IMR-90 (cell line): Measurements from ENCODE around the gene CAPN2. TPM values are rescaled to one million over a fixed set of nuclear protein-coding genes. Genes with fewer than 3 reads are reported as not detected.

ENCODE experiments used
- ATAC-seq: fragments of 200-7000 bp; cut with Tn5 transposase; 2 replicates; pipeline ENCODE4 v1.9.1; 2020; ENCODE audit warnings: low read depth, mild to moderate bottlenecking, moderate library complexity
- BruUV-seq: library from RNA; stranded (reverse); fragments of 400-500 nt; replicated peaks from 2 replicates; lab custom pipeline; 2021; lab: Mats Ljungman, UMichigan
- CTCF ChIA-PET: fragments of 300-600 bp; formaldehyde crosslinking; extraction: SDS; loops from one replicate; lab custom pipeline; 2021; ENCODE audit warnings: antibody characterized with exemption; lab: Yijun Ruan, JAX
- POLR2A ChIA-PET: fragments of 300-600 bp; sonication (Branson Sonifier 250); formaldehyde crosslinking; loops from one replicate; lab custom pipeline; 2022; ENCODE audit warnings: antibody characterized with exemption; ENCODE audit not compliant: unreplicated experiment; lab: Charles Lee
- DNase-seq: peaks from one replicate; pipeline ENCODE4 v3.0.0; 2013
- H2AFZ ChIP-seq: replicated peaks from 2 replicates; pipeline ENCODE3; 2013; ENCODE audit warnings: low read length, mild to moderate bottlenecking; ENCODE audit not compliant: poor library complexity
- H2AK5ac ChIP-seq: 2 replicates; pipeline ENCODE4 v1.6.1; 2013; ENCODE audit warnings: low read depth, low read length, inconsistent platforms
- H2AK9ac ChIP-seq: replicated peaks from 2 replicates; pipeline ENCODE3; 2013; ENCODE audit warnings: mild to moderate bottlenecking, low read depth, low read length, moderate library complexity; ENCODE audit not compliant: poor library complexity
- H2BK120ac ChIP-seq: 2 replicates; pipeline ENCODE4 v1.6.1; 2013; ENCODE audit warnings: low read depth, low read length, inconsistent platforms
- H2BK15ac ChIP-seq: 3 replicates; pipeline ENCODE4 v1.6.1; 2013; ENCODE audit warnings: low read depth, low read length, inconsistent platforms
- H2BK20ac ChIP-seq: 2 replicates; pipeline ENCODE4 v1.6.1; 2013; ENCODE audit warnings: low read depth, mild to moderate bottlenecking, inconsistent platforms, low read length, moderate library complexity
- H2BK5ac ChIP-seq: 2 replicates; pipeline ENCODE4 v1.6.1; 2013; ENCODE audit warnings: mild to moderate bottlenecking, low read depth, low read length, inconsistent platforms; ENCODE audit not compliant: poor library complexity, severe bottlenecking
- H3K14ac ChIP-seq: replicated peaks from 2 replicates; pipeline ENCODE4 v1.6.1; 2013; ENCODE audit warnings: low read depth, low read length, inconsistent platforms
- H3K18ac ChIP-seq: 2 replicates; pipeline ENCODE4 v1.6.1; 2013; ENCODE audit warnings: low read depth, low read length, control low read depth
- H3K23ac ChIP-seq: 2 replicates; pipeline ENCODE4 v1.6.1; 2013; ENCODE audit warnings: low read depth, low read length, inconsistent platforms
- H3K27ac ChIP-seq: 2 replicates; pipeline ENCODE4 v1.5.1; 2013; ENCODE audit warnings: mild to moderate bottlenecking, control low read depth, low read length; ENCODE audit not compliant: insufficient read depth
- H3K27me3 ChIP-seq: 2 replicates; pipeline ENCODE4 v1.6.1; 2013; ENCODE audit warnings: low read length; ENCODE audit not compliant: control insufficient read depth, insufficient read depth
- H3K36me3 ChIP-seq: 2 replicates; pipeline ENCODE4 v1.6.1; 2013; ENCODE audit warnings: low read length, mixed read lengths; ENCODE audit not compliant: control insufficient read depth, insufficient read depth
- H3K4ac ChIP-seq: 2 replicates; pipeline ENCODE4 v1.6.1; 2013; ENCODE audit warnings: low read depth, low read length, inconsistent platforms
- H3K4me1 ChIP-seq: 2 replicates; pipeline ENCODE4 v1.6.1; 2013; ENCODE audit warnings: low read length, mixed read lengths; ENCODE audit not compliant: control insufficient read depth, insufficient read depth
- H3K4me2 ChIP-seq: 2 replicates; pipeline ENCODE4 v1.6.1; 2013; ENCODE audit warnings: low read depth, mild to moderate bottlenecking, control low read depth, low read length, moderate library complexity
- H3K4me3 ChIP-seq: 2 replicates; pipeline ENCODE4 v1.5.1; 2013; ENCODE audit warnings: low read depth, mild to moderate bottlenecking, control low read depth, low read length, moderate library complexity; ENCODE audit not compliant: insufficient read depth
- H3K56ac ChIP-seq: 2 replicates; pipeline ENCODE4 v1.6.1; 2013; ENCODE audit warnings: low read length, inconsistent platforms; ENCODE audit not compliant: insufficient read depth; ENCODE audit errors: extremely low read depth
- H3K79me1 ChIP-seq, 2 experiments: 2 replicates each; pipeline ENCODE4 v1.6.1; 2013; ENCODE audit warnings: low read length in 2 of 2, inconsistent platforms in 1 of 2, low read depth in 1 of 2
- H3K9ac ChIP-seq: 2 replicates; pipeline ENCODE4 v1.6.1; 2013; ENCODE audit warnings: low read depth, low read length, control low read depth
- H3K9me1 ChIP-seq: 2 replicates; pipeline ENCODE4 v1.6.1; 2013; ENCODE audit warnings: low read length, inconsistent platforms; ENCODE audit not compliant: insufficient read depth
- H3K9me3 ChIP-seq: 2 replicates; pipeline ENCODE4 v1.6.1; 2013; ENCODE audit warnings: low read length; ENCODE audit not compliant: control insufficient read depth, insufficient read depth
- H4K20me1 ChIP-seq: 2 replicates; pipeline ENCODE4 v1.6.1; 2013; ENCODE audit warnings: low read length, inconsistent platforms; ENCODE audit not compliant: insufficient read depth
- H4K5ac ChIP-seq: 2 replicates; pipeline ENCODE4 v1.6.1; 2013; ENCODE audit warnings: mild to moderate bottlenecking, low read depth, low read length, control low read depth
- H4K8ac ChIP-seq, 2 experiments: 2 replicates each; pipeline ENCODE4 v1.6.1; 2013; ENCODE audit warnings: low read depth in 2 of 2, low read length in 2 of 2, control low read depth in 1 of 2, inconsistent platforms in 1 of 2
- H4K91ac ChIP-seq: 2 replicates; pipeline ENCODE4 v1.6.1; 2013; ENCODE audit warnings: low read depth, low read length, inconsistent platforms; ENCODE audit not compliant: insufficient read depth
- BHLHE40 ChIP-seq: fragments of 150-350 bp; IDR thresholded peaks from 2 replicates; pipeline ENCODE4 v1.6.1; 2016; ENCODE audit warnings: mild to moderate bottlenecking, low read depth, low read length
- CEBPB ChIP-seq: IDR thresholded peaks from 2 replicates; pipeline ENCODE4 v1.6.1; 2012; ENCODE audit warnings: low read depth, low read length, improper control_type of control experiment
- CHD1 ChIP-seq: IDR thresholded peaks from 2 replicates; pipeline ENCODE4 v1.6.1; 2012; ENCODE audit warnings: low read depth, low read length, improper control_type of control experiment
- CTCF ChIP-seq: conservative IDR thresholded peaks from 2 replicates; pipeline ENCODE4 v1.5.1; 2012; ENCODE audit warnings: mild to moderate bottlenecking, low read depth, low read length, improper control_type of control experiment
- ELK1 ChIP-seq: fragments of 150-350 bp; IDR thresholded peaks from 2 replicates; pipeline ENCODE4 v1.6.1; 2016; ENCODE audit warnings: low read depth, mild to moderate bottlenecking, low read length, moderate library complexity, borderline replicate concordance
- FOS ChIP-seq: fragments of 150-350 bp; IDR thresholded peaks from 2 replicates; pipeline ENCODE4 v1.6.1; 2016; ENCODE audit warnings: low read depth, low read length
- MAFK ChIP-seq: IDR thresholded peaks from 2 replicates; pipeline ENCODE4 v1.6.1; 2012; ENCODE audit warnings: low read depth, low read length, improper control_type of control experiment
- MAZ ChIP-seq: IDR thresholded peaks from 2 replicates; pipeline ENCODE4 v1.6.1; 2012; ENCODE audit warnings: low read depth, mild to moderate bottlenecking, low read length, improper control_type of control experiment, moderate library complexity, borderline replicate concordance
- MXI1 ChIP-seq: IDR thresholded peaks from 2 replicates; pipeline ENCODE4 v1.6.1; 2012; ENCODE audit warnings: low read depth, mild to moderate bottlenecking, low read length, moderate library complexity, borderline replicate concordance
- NFE2L2 ChIP-seq: fragments of 150-350 bp; IDR thresholded peaks from 2 replicates; pipeline ENCODE4 v1.6.1; 2016; ENCODE audit warnings: low read depth, mild to moderate bottlenecking, low read length
- POLR2A ChIP-seq: IDR thresholded peaks from 2 replicates; pipeline ENCODE4 v1.6.1; 2012; ENCODE audit warnings: mild to moderate bottlenecking, low read depth, low read length
- RAD21 ChIP-seq: IDR thresholded peaks from 2 replicates; pipeline ENCODE4 v1.6.1; 2012; ENCODE audit warnings: low read length, improper control_type of control experiment
- RCOR1 ChIP-seq: IDR thresholded peaks from 2 replicates; pipeline ENCODE4 v1.6.1; 2012; ENCODE audit warnings: mild to moderate bottlenecking, low read length, improper control_type of control experiment; ENCODE audit not compliant: insufficient replicate concordance
- RFX5 ChIP-seq: IDR thresholded peaks from 2 replicates; pipeline ENCODE4 v1.8.0; 2012; ENCODE audit warnings: low read depth, mild to moderate bottlenecking, low read length, moderate library complexity
- SMC3 ChIP-seq: fragments of 150-350 bp; IDR thresholded peaks from 2 replicates; pipeline ENCODE4 v1.6.1; 2016; ENCODE audit warnings: low read depth, mild to moderate bottlenecking, antibody characterized with exemption, low read length, moderate library complexity
- USF2 ChIP-seq: fragments of 150-350 bp; IDR thresholded peaks from 2 replicates; pipeline ENCODE4 v1.6.1; 2017; ENCODE audit warnings: mild to moderate bottlenecking, antibody characterized with exemption, low read length, low read depth
- WGBS, 2 experiments: methylation state at CpG; one replicate each; pipeline versions ENCODE4 v1.1.5 to v1.1.7; 2013; ENCODE audit warnings: missing lambda C conversion rate in 2 of 2; ENCODE audit not compliant: insufficient read length in 1 of 2; ENCODE audit errors: extremely low coverage in 2 of 2; 5-methylcytosine and 5-hydroxymethylcytosine counted together
- dilution Hi-C: fragments of 300-500 bp; cut with HindIII; formaldehyde crosslinking; loops from one replicate; pipeline ENCODE4 v1.14.3; 2018; ENCODE audit warnings: low sequenced_read_pairs; ENCODE audit not compliant: unreplicated experiment
- in situ Hi-C: fragments of 300-500 bp; cut with MboI; formaldehyde crosslinking; loops from 3 replicates; pipeline ENCODE4 v1.14.3; 2019; ENCODE audit warnings: low sequenced_read_pairs, inconsistent platforms, mixed read lengths
- intact Hi-C: fragments of 100-400 bp; cut with micrococcal nuclease; formaldehyde crosslinking; loops from 2 replicates; pipeline ENCODE4 v1.10.0; 2022
- polyA plus RNA-seq, 3 experiments: library from polyadenylated mRNA; depleted of rRNA; stranded (reverse); fragments of >200 nt; gene quantifications; 2 replicates each; pipeline ENCODE4 v1.2.3, GENCODE V29; 2012; ENCODE audit warnings: low replicate concordance in 1 of 3
- total RNA-seq: library from RNA; depleted of rRNA; stranded (reverse); fragments of >200 nt; gene quantifications from 2 replicates; pipeline ENCODE4 v1.2.3, GENCODE V29; 2012

Gene CAPN2
- total and polyA plus RNA-seq, 2 of the 4 experiments (the other 2 are of a cell fraction), result 339 to 430 TPM

- H3K9me1 ChIP-seq, result no peaks in the 10 kb centered on the region
- peaks cover 25% of the 10 kb centered on the region for H3K36me3 ChIP-seq
- no peak overlapping the region for H3K4me3 ChIP-seq
- H2BK20ac ChIP-seq, result no peak overlapping the region
- DNase-seq, result peak; percentile 37
- CTCF ChIA-PET, result interaction anchor here (1.1 kb wide), 1 partner anchor 65 kb away, joined by 3 read pairs; no protein-coding TSS in a partner anchor
- H3K27ac ChIP-seq, result no peak overlapping the region
- in situ Hi-C loops (no loop called here), dilution Hi-C loops (no loop called here), intact Hi-C loops (no loop called here)
- peaks cover 2% of the 10 kb centered on the region; the same call in 1 of the 2 replicates for H3K4me1 ChIP-seq
- H3K18ac ChIP-seq, result no peak overlapping the region
- no peak overlapping the region for H3K56ac ChIP-seq
- no peak overlapping the region for H2BK120ac ChIP-seq
- 0 out of 2 replicates have a peak overlapping the region, but pooled peaks have one; percentile 41 for H3K9ac ChIP-seq
- H4K91ac ChIP-seq, result no peak overlapping the region
- POLR2A ChIA-PET, result no interaction called here
- peaks cover 6% of the 10 kb centered on the region for H4K20me1 ChIP-seq
- H2AFZ ChIP-seq, result no peak overlapping the region
- WGBS, 2 experiments, result no CpG with 5 or more reads among the region's 5 CpGs
- BruUV-seq, result no TSS peak
- H2BK15ac ChIP-seq, result no peak overlapping the region
- no peaks in the 10 kb centered on the region for H3K27me3 ChIP-seq
- H3K14ac ChIP-seq, result no peak overlapping the region
- no peak overlapping the region for H4K8ac ChIP-seq
- no peak overlapping the region for H4K5ac ChIP-seq
- ATAC-seq, result peak; percentile 70
- H2AK9ac ChIP-seq, result no peak overlapping the region
- TF ChIP-seq RCOR1, result no peak
- TF ChIP-seq BHLHE40, result no peak
- no peak for TF ChIP-seq POLR2A
- TF ChIP-seq FOS, result no peak
- TF ChIP-seq USF2, result no peak
- TF ChIP-seq RFX5, result no peak
- no peak for TF ChIP-seq MAZ
- TF ChIP-seq NFE2L2, result no peak
- TF ChIP-seq RAD21, result no peak
- no peak for TF ChIP-seq MXI1
- TF ChIP-seq CEBPB, result no peak
- TF ChIP-seq SMC3, result no peak
- no peak for TF ChIP-seq ELK1
- no peak for TF ChIP-seq CTCF
- TF ChIP-seq MAFK, result no peak
- no peak for TF ChIP-seq CHD1
- no peak overlapping the region for H3K23ac ChIP-seq
- H2BK5ac ChIP-seq, result peak overlapping the region; percentile 42
- no peak overlapping the region for H2AK5ac ChIP-seq
- H3K9me3 ChIP-seq, result no peaks in the 10 kb centered on the region
- peaks cover 12 to 42% of the 10 kb centered on the region in 2 experiments for H3K79me1 ChIP-seq
- no peak overlapping the region for H3K4ac ChIP-seq
- no peak overlapping the region for H3K4me2 ChIP-seq
Observed at GRCh38 chr1:223785808-223786207, 73.5 kb downstream of the CAPN2 start.
